ENCODE data around the gene CDK6.

DNA sequence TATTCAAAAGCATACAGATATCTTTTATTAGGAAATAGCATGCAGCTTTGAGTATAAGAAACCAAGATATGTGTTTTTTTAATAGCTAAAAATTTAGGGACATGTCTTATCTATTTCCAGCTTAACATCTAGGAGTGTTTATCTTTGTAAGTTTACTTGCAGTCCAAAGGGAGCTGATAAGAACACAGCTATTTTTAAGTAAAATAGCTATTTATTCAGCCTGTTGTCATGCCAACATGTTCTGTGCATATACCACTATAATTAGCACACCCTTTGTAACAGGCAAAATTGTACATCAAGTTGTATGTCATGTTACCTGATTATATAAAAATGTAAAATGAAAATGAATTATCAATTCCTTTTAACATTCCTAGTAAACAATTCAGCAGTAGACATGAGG lies 275.8 kb downstream of the CDK6 start:
- TF ChIP-seq CTCF (IDR thresholded peaks at IDR 0.05; ENCODE audit: low read depth, low read length) (no peak), POLR2A (IDR thresholded peaks at IDR 0.05; ENCODE audit: extremely low read depth, insufficient read length) (no peak)

All from NB4 (cell line).